ENCODE measurements around the gene BMPR1A. TPM values are rescaled to one million over a fixed set of nuclear protein-coding genes. Genes with fewer than 3 reads are reported as not detected.

Gene BMPR1A
- total RNA-seq, 1 experiment from 2014 or later: 104 TPM

DNA sequence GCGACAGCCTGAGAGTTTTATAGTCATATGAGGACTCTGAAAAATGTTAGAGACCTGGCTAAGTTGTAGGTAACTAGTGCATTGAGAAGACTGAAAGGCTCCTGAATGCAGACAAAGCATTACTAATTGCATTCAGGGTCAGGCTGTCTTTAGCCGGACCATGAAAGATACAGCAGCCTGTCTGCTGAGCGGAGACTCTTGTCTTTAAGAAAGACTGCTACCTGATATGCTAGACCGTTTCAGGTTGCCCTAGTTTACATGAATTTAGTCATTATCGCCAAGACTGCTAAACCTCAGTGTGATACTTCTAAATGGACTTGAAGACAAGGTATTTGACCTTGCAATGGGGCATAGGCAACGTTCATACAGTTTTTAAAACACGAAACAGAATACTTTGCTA lies 81.2 kb downstream of the BMPR1A start (continued):
- TF ChIP-seq, protein P1, sequence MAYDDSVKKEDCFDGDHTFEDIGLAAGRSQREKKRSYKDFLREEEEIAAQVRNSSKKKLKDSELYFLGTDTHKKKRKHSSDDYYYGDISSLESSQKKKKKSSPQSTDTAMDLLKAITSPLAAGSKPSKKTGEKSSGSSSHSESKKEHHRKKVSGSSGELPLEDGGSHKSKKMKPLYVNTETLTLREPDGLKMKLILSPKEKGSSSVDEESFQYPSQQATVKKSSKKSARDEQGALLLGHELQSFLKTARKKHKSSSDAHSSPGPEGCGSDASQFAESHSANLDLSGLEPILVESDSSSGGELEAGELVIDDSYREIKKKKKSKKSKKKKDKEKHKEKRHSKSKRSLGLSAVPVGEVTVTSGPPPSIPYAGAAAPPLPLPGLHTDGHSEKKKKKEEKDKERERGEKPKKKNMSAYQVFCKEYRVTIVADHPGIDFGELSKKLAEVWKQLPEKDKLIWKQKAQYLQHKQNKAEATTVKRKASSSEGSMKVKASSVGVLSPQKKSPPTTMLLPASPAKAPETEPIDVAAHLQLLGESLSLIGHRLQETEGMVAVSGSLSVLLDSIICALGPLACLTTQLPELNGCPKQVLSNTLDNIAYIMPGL (CRISPR knock-in tag; IDR thresholded peaks at IDR 0.05): no peak
- TF ChIP-seq ZNF416 (CRISPR knock-in tag; IDR thresholded peaks at IDR 0.05) (no peak), TEAD4 (CRISPR knock-in tag; IDR thresholded peaks at IDR 0.05) (no peak)

DNA sequence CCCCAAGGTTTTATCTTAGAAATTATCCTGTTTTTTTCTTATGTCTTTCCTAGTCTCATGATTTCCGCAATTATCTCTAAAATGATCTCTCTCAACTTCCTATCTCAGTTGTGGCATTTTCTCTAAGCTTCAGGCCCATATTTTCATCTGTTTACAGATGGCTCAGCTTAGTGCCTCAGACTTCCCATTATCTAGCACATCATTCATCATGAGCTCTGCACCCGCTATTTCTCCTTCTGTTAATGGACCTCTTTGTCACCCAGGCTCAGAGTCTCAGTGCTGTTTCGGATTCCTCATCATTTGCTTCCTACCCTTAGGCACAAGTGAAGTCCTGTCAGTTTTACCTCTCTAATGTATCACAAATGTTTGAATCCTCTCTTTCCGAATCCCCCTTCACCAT lies 84.1 kb downstream of the BMPR1A start:
- peaks cover 26% of the 10 kb centered on the region for H3K36me3 Mint-ChIP-seq
- ChIA-PET CTCF (interaction anchor here (1.0 to 1.3 kb wide), 3 partner anchors 12 to 58 kb away, joined by 3 to 4 read pairs (median 4); no protein-coding TSS in a partner anchor), POLR2A (interaction anchor here (0.6 to 1.5 kb wide), 3 partner anchors 9 to 136 kb away, joined by 3 to 6 read pairs (median 4); no protein-coding TSS in a partner anchor)
- ATAC-seq (no peak), DNase-seq (ENCODE audit: low spot score) (no peak)
- peaks cover 79% of the 10 kb centered on the region for H3K4me1 Mint-ChIP-seq
- no peaks in the 10 kb centered on the region for H3K9me3 Mint-ChIP-seq
- no peaks in the 10 kb centered on the region for H3K27me3 Mint-ChIP-seq (ENCODE audit: low read depth)
- no peak overlapping the region for H3K4me3 Mint-ChIP-seq
- peak overlapping the region; percentile 16 for H3K27ac Mint-ChIP-seq
- TF ChIP-seq, protein P2, sequence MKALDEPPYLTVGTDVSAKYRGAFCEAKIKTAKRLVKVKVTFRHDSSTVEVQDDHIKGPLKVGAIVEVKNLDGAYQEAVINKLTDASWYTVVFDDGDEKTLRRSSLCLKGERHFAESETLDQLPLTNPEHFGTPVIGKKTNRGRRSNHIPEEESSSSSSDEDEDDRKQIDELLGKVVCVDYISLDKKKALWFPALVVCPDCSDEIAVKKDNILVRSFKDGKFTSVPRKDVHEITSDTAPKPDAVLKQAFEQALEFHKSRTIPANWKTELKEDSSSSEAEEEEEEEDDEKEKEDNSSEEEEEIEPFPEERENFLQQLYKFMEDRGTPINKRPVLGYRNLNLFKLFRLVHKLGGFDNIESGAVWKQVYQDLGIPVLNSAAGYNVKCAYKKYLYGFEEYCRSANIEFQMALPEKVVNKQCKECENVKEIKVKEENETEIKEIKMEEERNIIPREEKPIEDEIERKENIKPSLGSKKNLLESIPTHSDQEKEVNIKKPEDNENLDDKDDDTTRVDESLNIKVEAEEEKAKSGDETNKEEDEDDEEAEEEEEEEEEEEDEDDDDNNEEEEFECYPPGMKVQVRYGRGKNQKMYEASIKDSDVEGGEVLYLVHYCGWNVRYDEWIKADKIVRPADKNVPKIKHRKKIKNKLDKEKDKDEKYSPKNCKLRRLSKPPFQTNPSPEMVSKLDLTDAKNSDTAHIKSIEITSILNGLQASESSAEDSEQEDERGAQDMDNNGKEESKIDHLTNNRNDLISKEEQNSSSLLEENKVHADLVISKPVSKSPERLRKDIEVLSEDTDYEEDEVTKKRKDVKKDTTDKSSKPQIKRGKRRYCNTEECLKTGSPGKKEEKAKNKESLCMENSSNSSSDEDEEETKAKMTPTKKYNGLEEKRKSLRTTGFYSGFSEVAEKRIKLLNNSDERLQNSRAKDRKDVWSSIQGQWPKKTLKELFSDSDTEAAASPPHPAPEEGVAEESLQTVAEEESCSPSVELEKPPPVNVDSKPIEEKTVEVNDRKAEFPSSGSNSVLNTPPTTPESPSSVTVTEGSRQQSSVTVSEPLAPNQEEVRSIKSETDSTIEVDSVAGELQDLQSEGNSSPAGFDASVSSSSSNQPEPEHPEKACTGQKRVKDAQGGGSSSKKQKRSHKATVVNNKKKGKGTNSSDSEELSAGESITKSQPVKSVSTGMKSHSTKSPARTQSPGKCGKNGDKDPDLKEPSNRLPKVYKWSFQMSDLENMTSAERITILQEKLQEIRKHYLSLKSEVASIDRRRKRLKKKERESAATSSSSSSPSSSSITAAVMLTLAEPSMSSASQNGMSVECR (CRISPR knock-in tag; IDR thresholded peaks at IDR 0.05; ENCODE audit: borderline replicate concordance): no peak

DNA sequence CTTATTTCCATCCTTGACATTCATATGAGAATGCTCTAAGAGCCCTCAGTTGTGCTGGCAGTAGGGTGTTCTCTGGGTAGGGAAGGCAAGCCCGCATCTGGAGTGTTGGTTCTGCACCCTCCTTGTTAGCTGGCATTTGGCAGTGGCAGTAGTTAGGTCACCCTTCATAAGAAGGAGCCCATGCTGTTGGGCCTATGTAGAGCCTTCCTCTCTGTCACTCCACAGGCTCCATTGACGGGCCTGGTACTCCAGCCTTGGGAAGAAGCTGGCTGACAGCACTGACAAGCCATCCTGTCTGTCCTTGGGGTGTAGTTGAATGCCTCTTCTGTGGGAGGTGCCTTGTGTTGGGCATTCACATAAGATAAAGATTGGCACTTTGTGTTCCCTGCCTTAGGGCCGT lies 89.7 kb downstream of the BMPR1A start:
- Mint-ChIP-seq H3K4me1 (peaks cover 48% of the 10 kb centered on the region), H3K4me3 (no peak overlapping the region), H3K27ac (no peak overlapping the region; the same call in 1 of the 2 replicates), H3K36me3 (peaks cover 26% of the 10 kb centered on the region), H3K27me3 (ENCODE audit: low read depth) (no peaks in the 10 kb centered on the region), H3K9me3 (no peaks in the 10 kb centered on the region)
- ChIA-PET CTCF (interaction anchor here (0.9 kb wide), 1 partner anchor 153 kb away, joined by 3 read pairs; no protein-coding TSS in a partner anchor), POLR2A (no interaction called here)
- TF ChIP-seq NFATC4 (CRISPR knock-in tag; IDR thresholded peaks at IDR 0.05): no peak
- DNase-seq (ENCODE audit: low spot score): no peak
- ATAC-seq: peak; percentile 45

DNA sequence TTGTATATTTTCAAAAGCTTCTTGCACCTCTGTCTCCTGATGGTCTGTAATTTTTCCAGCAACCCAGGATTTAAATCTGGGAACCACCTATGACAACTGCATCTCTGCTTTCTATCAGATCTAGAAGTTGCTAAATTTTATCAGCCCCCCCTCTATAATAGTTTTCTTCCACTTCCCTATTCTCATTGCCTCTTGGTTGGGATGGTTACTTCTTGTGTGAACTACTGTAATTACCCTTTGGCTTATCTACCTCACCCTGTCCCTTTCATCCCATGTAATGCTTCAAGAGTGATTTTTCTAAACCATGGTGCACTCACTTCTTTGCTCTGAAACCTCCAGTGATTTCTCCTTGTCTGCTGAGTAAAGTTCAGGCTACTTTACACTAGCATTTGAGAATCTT lies 92.3 kb downstream of the BMPR1A start:
- Mint-ChIP-seq H3K4me3 (no peak overlapping the region), H3K27me3 (ENCODE audit: low read depth) (no peaks in the 10 kb centered on the region), H3K4me1 (peaks cover 46% of the 10 kb centered on the region), H3K36me3 (peaks cover 12% of the 10 kb centered on the region), H3K9me3 (no peaks in the 10 kb centered on the region), H3K27ac (peak overlapping the region; percentile 64)
- no peak for ATAC-seq
- DNase-seq (ENCODE audit: low spot score): no peak
- ChIA-PET CTCF (no interaction called here), POLR2A (interaction anchor here (2.5 kb wide), 1 partner anchor 8 kb away, joined by 6 read pairs; no protein-coding TSS in a partner anchor)
- TF ChIP-seq FOXP1 (CRISPR knock-in tag; IDR thresholded peaks at IDR 0.05; ENCODE audit: borderline replicate concordance) (no peak), ELF4 (CRISPR knock-in tag; IDR thresholded peaks at IDR 0.05; ENCODE audit: low read depth) (no peak), CBFB (CRISPR knock-in tag; IDR thresholded peaks at IDR 0.05; ENCODE audit: low read depth) (no peak), SP1 (CRISPR knock-in tag; conservative IDR thresholded peaks at IDR 0.05) (no peak), MYBL2 (CRISPR knock-in tag; IDR thresholded peaks at IDR 0.05) (no peak), NFYB (CRISPR knock-in tag; conservative IDR thresholded peaks at IDR 0.05; ENCODE audit: low read depth) (no peak)
- TF ChIP-seq, protein P3, sequence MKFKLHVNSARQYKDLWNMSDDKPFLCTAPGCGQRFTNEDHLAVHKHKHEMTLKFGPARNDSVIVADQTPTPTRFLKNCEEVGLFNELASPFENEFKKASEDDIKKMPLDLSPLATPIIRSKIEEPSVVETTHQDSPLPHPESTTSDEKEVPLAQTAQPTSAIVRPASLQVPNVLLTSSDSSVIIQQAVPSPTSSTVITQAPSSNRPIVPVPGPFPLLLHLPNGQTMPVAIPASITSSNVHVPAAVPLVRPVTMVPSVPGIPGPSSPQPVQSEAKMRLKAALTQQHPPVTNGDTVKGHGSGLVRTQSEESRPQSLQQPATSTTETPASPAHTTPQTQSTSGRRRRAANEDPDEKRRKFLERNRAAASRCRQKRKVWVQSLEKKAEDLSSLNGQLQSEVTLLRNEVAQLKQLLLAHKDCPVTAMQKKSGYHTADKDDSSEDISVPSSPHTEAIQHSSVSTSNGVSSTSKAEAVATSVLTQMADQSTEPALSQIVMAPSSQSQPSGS (CRISPR knock-in tag; IDR thresholded peaks at IDR 0.05; ENCODE audit: borderline replicate concordance, low read depth): no peak
- TF ChIP-seq, protein P4, sequence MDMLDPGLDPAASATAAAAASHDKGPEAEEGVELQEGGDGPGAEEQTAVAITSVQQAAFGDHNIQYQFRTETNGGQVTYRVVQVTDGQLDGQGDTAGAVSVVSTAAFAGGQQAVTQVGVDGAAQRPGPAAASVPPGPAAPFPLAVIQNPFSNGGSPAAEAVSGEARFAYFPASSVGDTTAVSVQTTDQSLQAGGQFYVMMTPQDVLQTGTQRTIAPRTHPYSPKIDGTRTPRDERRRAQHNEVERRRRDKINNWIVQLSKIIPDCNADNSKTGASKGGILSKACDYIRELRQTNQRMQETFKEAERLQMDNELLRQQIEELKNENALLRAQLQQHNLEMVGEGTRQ (CRISPR knock-in tag; IDR thresholded peaks at IDR 0.05): no peak
- TF ChIP-seq, protein P5, sequence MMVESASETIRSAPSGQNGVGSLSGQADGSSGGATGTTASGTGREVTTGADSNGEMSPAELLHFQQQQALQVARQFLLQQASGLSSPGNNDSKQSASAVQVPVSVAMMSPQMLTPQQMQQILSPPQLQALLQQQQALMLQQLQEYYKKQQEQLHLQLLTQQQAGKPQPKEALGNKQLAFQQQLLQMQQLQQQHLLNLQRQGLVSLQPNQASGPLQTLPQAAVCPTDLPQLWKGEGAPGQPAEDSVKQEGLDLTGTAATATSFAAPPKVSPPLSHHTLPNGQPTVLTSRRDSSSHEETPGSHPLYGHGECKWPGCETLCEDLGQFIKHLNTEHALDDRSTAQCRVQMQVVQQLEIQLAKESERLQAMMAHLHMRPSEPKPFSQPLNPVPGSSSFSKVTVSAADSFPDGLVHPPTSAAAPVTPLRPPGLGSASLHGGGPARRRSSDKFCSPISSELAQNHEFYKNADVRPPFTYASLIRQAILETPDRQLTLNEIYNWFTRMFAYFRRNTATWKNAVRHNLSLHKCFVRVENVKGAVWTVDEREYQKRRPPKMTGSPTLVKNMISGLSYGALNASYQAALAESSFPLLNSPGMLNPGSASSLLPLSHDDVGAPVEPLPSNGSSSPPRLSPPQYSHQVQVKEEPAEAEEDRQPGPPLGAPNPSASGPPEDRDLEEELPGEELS (CRISPR knock-in tag; IDR thresholded peaks at IDR 0.05): no peak
- TF ChIP-seq, protein P6, sequence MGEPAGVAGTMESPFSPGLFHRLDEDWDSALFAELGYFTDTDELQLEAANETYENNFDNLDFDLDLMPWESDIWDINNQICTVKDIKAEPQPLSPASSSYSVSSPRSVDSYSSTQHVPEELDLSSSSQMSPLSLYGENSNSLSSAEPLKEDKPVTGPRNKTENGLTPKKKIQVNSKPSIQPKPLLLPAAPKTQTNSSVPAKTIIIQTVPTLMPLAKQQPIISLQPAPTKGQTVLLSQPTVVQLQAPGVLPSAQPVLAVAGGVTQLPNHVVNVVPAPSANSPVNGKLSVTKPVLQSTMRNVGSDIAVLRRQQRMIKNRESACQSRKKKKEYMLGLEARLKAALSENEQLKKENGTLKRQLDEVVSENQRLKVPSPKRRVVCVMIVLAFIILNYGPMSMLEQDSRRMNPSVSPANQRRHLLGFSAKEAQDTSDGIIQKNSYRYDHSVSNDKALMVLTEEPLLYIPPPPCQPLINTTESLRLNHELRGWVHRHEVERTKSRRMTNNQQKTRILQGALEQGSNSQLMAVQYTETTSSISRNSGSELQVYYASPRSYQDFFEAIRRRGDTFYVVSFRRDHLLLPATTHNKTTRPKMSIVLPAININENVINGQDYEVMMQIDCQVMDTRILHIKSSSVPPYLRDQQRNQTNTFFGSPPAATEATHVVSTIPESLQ (CRISPR knock-in tag; IDR thresholded peaks at IDR 0.05): no peak
- TF ChIP-seq, protein P7, sequence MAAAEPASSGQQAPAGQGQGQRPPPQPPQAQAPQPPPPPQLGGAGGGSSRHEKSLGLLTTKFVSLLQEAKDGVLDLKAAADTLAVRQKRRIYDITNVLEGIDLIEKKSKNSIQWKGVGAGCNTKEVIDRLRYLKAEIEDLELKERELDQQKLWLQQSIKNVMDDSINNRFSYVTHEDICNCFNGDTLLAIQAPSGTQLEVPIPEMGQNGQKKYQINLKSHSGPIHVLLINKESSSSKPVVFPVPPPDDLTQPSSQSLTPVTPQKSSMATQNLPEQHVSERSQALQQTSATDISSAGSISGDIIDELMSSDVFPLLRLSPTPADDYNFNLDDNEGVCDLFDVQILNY (CRISPR knock-in tag; IDR thresholded peaks at IDR 0.05): no peak
